HepG2 (cell line): Measurements from ENCODE around the gene GNAZ. TPM values are rescaled to one million over a fixed set of nuclear protein-coding genes. Genes with fewer than 3 reads are reported as not detected.

Experiments used
- ATAC-seq: fragments of 200-7000 bp; cut with Tn5 transposase; 3 replicates; pipeline ENCODE4 v1.9.1; 2020; ENCODE audit warnings: mild to moderate bottlenecking, moderate library complexity
- BruUV-seq: library from RNA; stranded (reverse); fragments of 400-500 nt; replicated peaks from 2 replicates; lab custom pipeline; 2021; lab: Mats Ljungman, UMichigan
- CTCF ChIA-PET: fragments of 300-600 bp; formaldehyde crosslinking; extraction: SDS; loops from one replicate; lab custom pipeline; 2021; ENCODE audit warnings: low total read pairs, inconsistent platforms, low intra/inter-chr PET ratio; lab: Yijun Ruan, JAX
- POLR2A ChIA-PET: fragments of 350-600 bp; sonication (Branson Sonifier 250); formaldehyde crosslinking; loops from one replicate; lab custom pipeline; 2020; ENCODE audit warnings: antibody characterized with exemption, inconsistent platforms; lab: Yijun Ruan, JAX
- DNase-seq: peaks from one replicate; pipeline ENCODE4 v3.0.0-alpha.2; 2015; ENCODE audit warnings: low spot score
- FAIRE-seq: peaks from 3 replicates; lab custom pipeline; 2011; peaks lifted over from hg19 to GRCh38; lab: Jason Lieb, UNC
- H2AFZ ChIP-seq: one replicate; pipeline ENCODE4 v1.6.1; 2011; ENCODE audit warnings: low read length, inconsistent platforms
- H3K27ac ChIP-seq: fragments of 300-600 bp; 3 replicates; pipeline ENCODE4 v1.8.0; 2011; ENCODE audit warnings: mixed run types, mild to moderate bottlenecking, mixed read lengths, low read length, inconsistent platforms; ENCODE audit not compliant: insufficient read depth; ENCODE audit errors: extremely low read length
- H3K27me3 ChIP-seq, 2 experiments: fragments of 200-600 bp in 1 of 2; 2 replicates in 1 of 2; 3 replicates in 1 of 2; pipeline versions ENCODE4 v1.6.0 to v1.8.0; 2011; ENCODE audit warnings: low read length in 2 of 2, mild to moderate bottlenecking in 2 of 2, moderate library complexity in 2 of 2, inconsistent platforms in 1 of 2; ENCODE audit not compliant: insufficient read depth in 2 of 2, control insufficient read depth in 1 of 2
- H3K36me3 ChIP-seq, 2 experiments: fragments of 200-600 bp in 1 of 2; replicated peaks in 1 of 2; 2 replicates in 1 of 2; 3 replicates in 1 of 2; pipeline versions ENCODE4 v1.5.1 to v1.8.0; 2011; ENCODE audit warnings: low read length in 2 of 2, inconsistent platforms in 1 of 2; ENCODE audit not compliant: insufficient read depth in 2 of 2, control insufficient read depth in 1 of 2
- H3K4me1 ChIP-seq: 2 replicates; pipeline ENCODE4 v1.5.1; 2012; ENCODE audit warnings: low read length, inconsistent platforms; ENCODE audit not compliant: insufficient read depth
- H3K4me2 ChIP-seq: 2 replicates; pipeline ENCODE4 v1.6.0; 2011; ENCODE audit warnings: low read depth, low read length, inconsistent platforms
- H3K4me3 ChIP-seq, 3 experiments: fragments of 200-600 bp in 1 of 3; sonication (generic), shearing (Covaris generic) in 1 of 3; replicated peaks in 1 of 3; 2 replicates each; pipeline ENCODE4 v1.5.1; 2011 to 2016; ENCODE audit warnings: low read length in 3 of 3, inconsistent platforms in 2 of 3, low read depth in 2 of 3, mild to moderate bottlenecking in 2 of 3, control low read depth in 1 of 3, mixed read lengths in 1 of 3; ENCODE audit not compliant: insufficient read depth in 1 of 3
- H3K79me2 ChIP-seq: one replicate; pipeline ENCODE4 v1.6.1; 2011; ENCODE audit warnings: low read length, inconsistent platforms; ENCODE audit not compliant: insufficient read depth
- H3K9ac ChIP-seq: 2 replicates; pipeline ENCODE4 v1.6.0; 2011; ENCODE audit warnings: mild to moderate bottlenecking, low read depth, low read length, inconsistent platforms; ENCODE audit not compliant: insufficient read depth
- H3K9me3 ChIP-seq: 2 replicates; pipeline ENCODE4 v1.5.1; 2012; ENCODE audit warnings: mild to moderate bottlenecking, low read length
- H4K20me1 ChIP-seq: 2 replicates; pipeline ENCODE4 v1.6.0; 2011; ENCODE audit warnings: inconsistent platforms, mild to moderate bottlenecking, low read length, moderate library complexity; ENCODE audit not compliant: insufficient read depth
- BORCS8-MEF2B ChIP-seq: sonication (generic); formaldehyde crosslinking; IDR thresholded peaks from 2 replicates; pipeline ENCODE4 v1.8.0; 2022; ENCODE audit warnings: mild to moderate bottlenecking, missing genetic modification reagents
- CEBPB ChIP-seq: IDR thresholded peaks from 2 replicates; pipeline ENCODE4 v1.6.1; 2011; ENCODE audit warnings: low read depth, low read length, improper control_type of control experiment, borderline replicate concordance
- GLI4 ChIP-seq: sonication (generic); formaldehyde crosslinking; IDR thresholded peaks from 2 replicates; pipeline ENCODE4 v1.5.1; 2020; ENCODE audit warnings: missing genetic modification reagents, mild to moderate bottlenecking, moderate library complexity, borderline replicate concordance
- GMEB1 ChIP-seq: sonication (generic); formaldehyde crosslinking; IDR thresholded peaks from 2 replicates; pipeline ENCODE4 v1.5.1; 2020; ENCODE audit warnings: missing genetic modification reagents, mild to moderate bottlenecking, borderline replicate concordance
- MAFK ChIP-seq, 2 experiments: IDR thresholded peaks in 1 of 2; conservative IDR thresholded peaks in 1 of 2; 2 replicates each; pipeline ENCODE4 v1.6.1; 2011; ENCODE audit warnings: improper control_type of control experiment in 2 of 2, low read length in 2 of 2
- PAWR ChIP-seq: sonication (generic); formaldehyde crosslinking; IDR thresholded peaks from 2 replicates; pipeline ENCODE4 v1.4.0; 2020; ENCODE audit warnings: missing genetic modification reagents, mild to moderate bottlenecking, borderline replicate concordance
- PHF20 ChIP-seq: sonication (generic); formaldehyde crosslinking; IDR thresholded peaks from 2 replicates; pipeline ENCODE4 v1.5.0; 2020; ENCODE audit warnings: mild to moderate bottlenecking, missing genetic modification reagents
- ZNF333 ChIP-seq: sonication (generic); formaldehyde crosslinking; IDR thresholded peaks from 2 replicates; pipeline ENCODE4 v1.4.0; 2020; ENCODE audit warnings: mild to moderate bottlenecking, missing genetic modification reagents, borderline replicate concordance
- ZNF367 ChIP-seq: sonication (generic); formaldehyde crosslinking; IDR thresholded peaks from 2 replicates; pipeline ENCODE4 v1.4.0; 2020; ENCODE audit warnings: missing genetic modification reagents, borderline replicate concordance
- ZNF441 ChIP-seq: sonication (generic); formaldehyde crosslinking; IDR thresholded peaks from 2 replicates; pipeline ENCODE4 v1.7.0; 2021; ENCODE audit warnings: missing genetic modification reagents, borderline replicate concordance
- ZNF704 ChIP-seq: sonication (generic); formaldehyde crosslinking; IDR thresholded peaks from 2 replicates; pipeline ENCODE4 v1.8.1; 2023; ENCODE audit warnings: mild to moderate bottlenecking, inconsistent platforms, moderate library complexity, missing genetic modification reagents, borderline replicate concordance
- ZNF772 ChIP-seq: sonication (generic); formaldehyde crosslinking; IDR thresholded peaks from 2 replicates; pipeline ENCODE4 v1.5.0; 2020; ENCODE audit warnings: mild to moderate bottlenecking, missing genetic modification reagents
- ZNF841 ChIP-seq: sonication (generic); formaldehyde crosslinking; IDR thresholded peaks from 2 replicates; pipeline ENCODE4 v1.8.1; 2023; ENCODE audit warnings: missing genetic modification reagents, borderline replicate concordance
- WGBS: methylation state at CpG from one replicate; pipeline ENCODE4 v1.1.6; 2017; ENCODE audit warnings: low lambda C conversion rate; 5-methylcytosine and 5-hydroxymethylcytosine counted together
- in situ Hi-C: cut with HindIII; loops from 2 replicates; pipeline ENCODE4 v1.10.0; 2017; ENCODE audit warnings: low pct_unique_long_range_greater_than_20kb; ENCODE audit not compliant: extremely low pct_ligation_motif_present
- intact Hi-C: fragments of 100-400 bp; cut with micrococcal nuclease; formaldehyde crosslinking; loops from one replicate; pipeline ENCODE4 v1.10.0; 2022; ENCODE audit not compliant: unreplicated experiment
- polyA plus RNA-seq, 8 experiments: library from polyadenylated mRNA; depleted of rRNA in 3 of 8; stranded (reverse) in 7 of 8; unstranded in 1 of 8; fragments of >200 nt; fragmentation: Illumina TruSeq in 4 of 8; extraction: Trizol in 4 of 8; gene quantifications; 2 replicates each; pipeline versions ENCODE4 v1.2.1 to v1.2.3, GENCODE V29; 2011 to 2016; ENCODE audit warnings: low read depth in 4 of 8, missing spikeins in 1 of 8, mixed read lengths in 1 of 8; ENCODE audit not compliant: insufficient read depth in 1 of 8
- total RNA-seq, 5 experiments: library from RNA; depleted of rRNA; stranded (reverse); fragments of >200 nt; fragmentation: Illumina TruSeq; extraction: Trizol; gene quantifications; 2 replicates each; pipeline ENCODE4 v1.2.3, GENCODE V29; 2016; ENCODE audit warnings: low read depth in 1 of 5

The GNAZ gene
- total and polyA plus RNA-seq, 2 of the 13 experiments (the other 11 are each of a cell fraction or from before 2014, with no cell fraction given) = 11.4 to 22.3 TPM

GRCh38 chr22:23055449-23056179 lies 14.7 kb upstream of the GNAZ start:
- Histone ChIP-seq H3K79me2 (no peaks in the 10 kb centered on the region), H4K20me1 (no peaks in the 10 kb centered on the region), H3K4me3 (no peak overlapping the region), H3K4me2 (no peak overlapping the region), H2AFZ (no peak overlapping the region), H3K9ac (no peak overlapping the region), H3K4me1 (peaks cover 10% of the 10 kb centered on the region), H3K9me3 (no peaks in the 10 kb centered on the region), H3K36me3 (no peaks in the 10 kb centered on the region), H3K27me3 (peaks cover 3 to 22% of the 10 kb centered on the region in 2 experiments; a peak in 3 of 5 replicates), H3K27ac (no peak overlapping the region)
- POLR2A ChIA-PET = interaction anchor here (0.8 to 1.5 kb wide), 2 partner anchors 14 to 16 kb away, joined by 3 to 4 read pairs; partner anchors contain the start of gene GNAZ
- intact Hi-C loops = no loop called here
- BruUV-seq = no TSS peak
- CTCF ChIA-PET = no interaction called here
- ATAC-seq (no peak), FAIRE-seq (no peak), DNase-seq (no peak)
- WGBS = 45% methylated on average over 7 of the region's 7 CpGs
- in situ Hi-C loops = no loop called here
- TF ChIP-seq ZNF333 (no peak), GLI4 (CRISPR knock-in tag) (no peak), CEBPB (no peak), GMEB1 (no peak)

GRCh38 chr22:23057331-23057730 lies 13.0 kb upstream of the GNAZ start:
- Histone ChIP-seq H3K4me1 (peaks cover 10% of the 10 kb centered on the region), H3K9me3 (no peaks in the 10 kb centered on the region), H3K79me2 (no peaks in the 10 kb centered on the region), H3K4me2 (no peak overlapping the region), H3K36me3 (no peaks in the 10 kb centered on the region), H3K27ac (no peak overlapping the region), H3K9ac (no peak overlapping the region), H2AFZ (no peak overlapping the region), H3K4me3 (no peak overlapping the region), H3K27me3 (peaks cover 3 to 30% of the 10 kb centered on the region in 2 experiments; a peak in 3 of 5 replicates), H4K20me1 (no peaks in the 10 kb centered on the region)
- intact Hi-C loops = no loop called here
- in situ Hi-C loops = no loop called here
- FAIRE-seq (no peak), ATAC-seq (no peak), DNase-seq (no peak)
- BruUV-seq = no TSS peak
- WGBS = 0% methylated on average over 1 of the region's 1 CpG
- POLR2A ChIA-PET = no interaction called here
- CTCF ChIA-PET = no interaction called here
- TF ChIP-seq PHF20 (CRISPR knock-in tag) (no peak), BORCS8-MEF2B (no peak), ZNF704 (CRISPR knock-in tag) (no peak), ZNF367 (no peak), ZNF441 (no peak), MAFK (conservative IDR thresholded peaks at IDR 0.05 in 1 of 2, IDR thresholded peaks at IDR 0.05 in 1 of 2; ENCODE audit: low read length in 2 of 2) (no peak), PAWR (no peak), ZNF772 (no peak), ZNF841 (no peak)
